GM12878 (cell line): ENCODE results near the gene POLA2. TPM values are rescaled to one million over a fixed set of nuclear protein-coding genes. Genes with fewer than 3 reads are reported as not detected.

Experiments used
- ATAC-seq: fragments of 200-7000 bp; cut with Tn5 transposase; 3 replicates; pipeline ENCODE4 v1.9.1; 2020; ENCODE audit warnings: mild to moderate bottlenecking, moderate library complexity
- BruUV-seq: library from RNA; stranded (reverse); fragments of 400-500 nt; replicated peaks from 2 replicates; lab custom pipeline; 2021; lab: Mats Ljungman, UMichigan
- CTCF ChIA-PET: fragments of 300-600 bp; sonication (Branson Sonifier 250); formaldehyde crosslinking; extraction: SDS; loops from one replicate; lab custom pipeline; 2021; ENCODE audit warnings: inconsistent platforms; lab: Yijun Ruan, JAX
- POLR2A ChIA-PET: fragments of 350-600 bp; formaldehyde crosslinking; extraction: SDS; loops from one replicate; lab custom pipeline; 2021; ENCODE audit warnings: inconsistent platforms; lab: Charles Lee
- RAD21 ChIA-PET: fragments of 300-600 bp; sonication (Branson Sonifier 250); formaldehyde crosslinking; loops from one replicate; lab custom pipeline; 2023; ENCODE audit warnings: antibody characterized with exemption; ENCODE audit not compliant: unreplicated experiment; lab: Charles Lee
- SMC1A ChIA-PET: fragments of 300-600 bp; sonication (Branson Sonifier 250); formaldehyde crosslinking; loops from one replicate; lab custom pipeline; 2023; ENCODE audit not compliant: unreplicated experiment, uncharacterized antibody; lab: Charles Lee
- DNase-seq: peaks from one replicate; pipeline ENCODE4 v3.0.0-alpha.2; 2011; ENCODE audit warnings: low read depth, low spot score
- FAIRE-seq: peaks from 3 replicates; lab custom pipeline; 2011; peaks lifted over from hg19 to GRCh38; lab: Jason Lieb, UNC
- H2AFZ ChIP-seq: 2 replicates; pipeline ENCODE4 v1.6.0; 2011; ENCODE audit warnings: low read depth, low read length, control low read depth; ENCODE audit not compliant: control insufficient read depth
- H3K27ac ChIP-seq: 2 replicates; pipeline ENCODE4 v1.5.1; 2011; ENCODE audit warnings: control low read depth; ENCODE audit not compliant: control insufficient read depth, insufficient read depth
- H3K27me3 ChIP-seq, 2 experiments: replicated peaks in 1 of 2; 2 replicates each; pipeline versions ENCODE4 v1.6.0 to v1.6.1; 2011; ENCODE audit warnings: low read length in 1 of 2; ENCODE audit not compliant: control insufficient read depth in 2 of 2, insufficient read depth in 2 of 2
- H3K36me3 ChIP-seq, 2 experiments: 2 replicates each; pipeline ENCODE4 v1.5.1; 2011; ENCODE audit warnings: low read length in 1 of 2; ENCODE audit not compliant: control insufficient read depth in 2 of 2, insufficient read depth in 2 of 2
- H3K4me1 ChIP-seq: 2 replicates; pipeline ENCODE4 v1.6.1; 2011; ENCODE audit warnings: mild to moderate bottlenecking, low read length, moderate library complexity, mixed read lengths; ENCODE audit not compliant: control insufficient read depth, insufficient read depth
- H3K4me2 ChIP-seq: 2 replicates; pipeline ENCODE4 v1.6.0; 2011; ENCODE audit warnings: control low read depth; ENCODE audit not compliant: control insufficient read depth, insufficient read depth
- H3K4me3 ChIP-seq: fragments of 200-600 bp; sonication (generic); 2 replicates; pipeline ENCODE4 v1.5.1; 2016
- H3K79me2 ChIP-seq: 2 replicates; pipeline ENCODE4 v1.6.0; 2011; ENCODE audit warnings: low read length; ENCODE audit not compliant: control insufficient read depth, insufficient read depth
- H3K9ac ChIP-seq: 2 replicates; pipeline ENCODE4 v1.8.0; 2011; ENCODE audit warnings: low read length, control low read depth, mixed read lengths; ENCODE audit not compliant: control insufficient read depth, insufficient read depth
- H3K9me3 ChIP-seq: replicated peaks from 3 replicates; pipeline ENCODE4 v1.5.1; 2011; ENCODE audit warnings: mild to moderate bottlenecking, low read length; ENCODE audit not compliant: control insufficient read depth, insufficient read depth
- H4K20me1 ChIP-seq: 2 replicates; pipeline ENCODE4 v1.6.0; 2011; ENCODE audit not compliant: control insufficient read depth, insufficient read depth
- DPF2 ChIP-seq: fragments of 450-650 bp; IDR thresholded peaks from 2 replicates; pipeline ENCODE4 v1.6.1; 2017; ENCODE audit warnings: mild to moderate bottlenecking
- E4F1 ChIP-seq: fragments of 450-650 bp; IDR thresholded peaks from 2 replicates; pipeline ENCODE4 v1.6.1; 2018; ENCODE audit warnings: borderline replicate concordance, mild to moderate bottlenecking; ENCODE audit not compliant: partially characterized antibody
- ELK1 ChIP-seq: IDR thresholded peaks from 2 replicates; pipeline ENCODE4 v1.6.1; 2012; ENCODE audit warnings: low read depth, low read length, improper control_type of control experiment
- GATAD2B ChIP-seq: fragments of 450-650 bp; conservative IDR thresholded peaks from 2 replicates; pipeline ENCODE4 v1.6.1; 2017; ENCODE audit warnings: low read depth, mild to moderate bottlenecking, moderate library complexity
- HDGF ChIP-seq: fragments of 450-650 bp; IDR thresholded peaks from 2 replicates; pipeline ENCODE4 v1.6.1; 2016; ENCODE audit warnings: antibody characterized with exemption
- NFIC ChIP-seq: IDR thresholded peaks from 2 replicates; pipeline ENCODE4 v1.6.1; 2012; ENCODE audit warnings: low read depth, mild to moderate bottlenecking, inconsistent platforms, low read length, moderate library complexity
- PAX5 ChIP-seq: IDR thresholded peaks from 2 replicates; pipeline ENCODE4 v1.6.1; 2011; ENCODE audit warnings: low read depth, low read length, borderline replicate concordance
- RELB ChIP-seq: fragments of 450-650 bp; IDR thresholded peaks from 2 replicates; pipeline ENCODE4 v1.6.1; 2017; ENCODE audit warnings: low read depth, mild to moderate bottlenecking, moderate library complexity
- STAT3 ChIP-seq: IDR thresholded peaks from 2 replicates; pipeline ENCODE4 v1.6.1; 2011; ENCODE audit warnings: low read depth, low read length, improper control_type of control experiment
- TCF12 ChIP-seq: IDR thresholded peaks from 2 replicates; pipeline ENCODE4 v1.6.1; 2011; ENCODE audit warnings: low read depth, mild to moderate bottlenecking, low read length
- ZNF687 ChIP-seq: fragments of 450-650 bp; IDR thresholded peaks from 2 replicates; pipeline ENCODE4 v1.6.1; 2017; ENCODE audit warnings: mild to moderate bottlenecking, moderate library complexity
- ZZZ3 ChIP-seq: IDR thresholded peaks from 2 replicates; pipeline ENCODE4 v1.6.1; 2011; ENCODE audit warnings: low read depth; ENCODE audit not compliant: control insufficient read depth, insufficient read length
- WGBS: methylation state at CpG from one replicate; pipeline ENCODE4 v1.1.6; 2016; ENCODE audit warnings: low lambda C conversion rate; ENCODE audit not compliant: insufficient replicate concordance, insufficient coverage; ENCODE audit errors: missing lambda C conversion rate; 5-methylcytosine and 5-hydroxymethylcytosine counted together
- in situ Hi-C: fragments of 300-500 bp; cut with MboI; formaldehyde crosslinking; loops from 9 replicates; pipeline ENCODE4 v1.14.3; 2018; ENCODE audit warnings: mixed read lengths
- intact Hi-C: fragments of 100-400 bp; cut with micrococcal nuclease; formaldehyde crosslinking; loops from one replicate; pipeline ENCODE4 v1.14.2; 2022; ENCODE audit not compliant: unreplicated experiment
- polyA plus RNA-seq, 11 experiments: library from polyadenylated mRNA; depleted of rRNA in 4 of 11; unstranded in 6 of 11; stranded (reverse) in 5 of 11; fragments of >200 nt; fragmentation: Nextera tagmentation in 4 of 11; fragmentation: Illumina TruSeq in 1 of 11; extraction: Ambion mirVana in 4 of 11; extraction: Trizol in 1 of 11; gene quantifications; 1 replicate in 1 of 11; 2 replicates in 10 of 11; pipeline versions ENCODE4 v1.2.1 to v1.2.3, GENCODE V29; 2011 to 2016; ENCODE audit warnings: inconsistent platforms in 2 of 11, missing spikeins in 2 of 11, low read depth in 1 of 11
- total RNA-seq, 4 experiments: library from RNA; depleted of rRNA in 3 of 4; stranded (reverse); fragments of >200 nt in 3 of 4; fragmentation: Illumina TruSeq in 1 of 4; extraction: Trizol in 1 of 4; gene quantifications; 2 replicates each; pipeline versions ENCODE4 v1.2.1 to v1.2.3, GENCODE V29; 2013 to 2021

POLA2 gene
- total and polyA plus RNA-seq, 10 of the 15 experiments (the other 5 are each of a cell fraction or from before 2014, with no cell fraction given), result 4.2 to 121 (median 56.2) TPM

GRCh38 chr11:65290448-65291165 is 28.8 kb downstream of the POLA2 start:
- ATAC-seq (peak; percentile 95), DNase-seq (peak; percentile 69), FAIRE-seq (peak; percentile 52)
- no peak overlapping the region for H3K4me3 ChIP-seq
- peaks cover 25 to 47% of the 10 kb centered on the region in 2 experiments for H3K36me3 ChIP-seq
- BruUV-seq, result no TSS peak
- SMC1A ChIA-PET, result interaction anchor here (0.9 to 2.8 kb wide), 5 partner anchors 11 to 39 kb away, joined by 3 to 19 read pairs (median 7); partner anchors contain the start of gene CDC42EP2
- no peaks in the 10 kb centered on the region for H3K27me3 ChIP-seq
- whole genome bisulfite sequencing, result 73% methylated on average over 8 of the region's 8 CpGs
- peak overlapping the region; percentile 37 for H3K9ac ChIP-seq
- RAD21 ChIA-PET, result interaction anchor here (0.7 to 2.2 kb wide), 5 partner anchors 10 to 181 kb away, joined by 3 to 13 read pairs (median 7); partner anchors contain the start of gene CDC42EP2
- in situ Hi-C loops (no loop called here), intact Hi-C loops (no loop called here)
- H3K9me3 ChIP-seq, result no peaks in the 10 kb centered on the region
- peak overlapping the region; percentile 12; the same call in 1 of the 2 replicates for H3K4me2 ChIP-seq
- no peaks in the 10 kb centered on the region for H4K20me1 ChIP-seq
- H3K27ac ChIP-seq, result peak overlapping the region; percentile 87
- H3K79me2 ChIP-seq, result no peaks in the 10 kb centered on the region
- POLR2A ChIA-PET, result interaction anchor here (0.5 to 2.2 kb wide), 5 partner anchors 10 to 143 kb away, joined by 3 to 9 read pairs (median 8); partner anchors contain the start of gene POLA2
- CTCF ChIA-PET, result interaction anchor here (2.1 to 7.3 kb wide), 4 partner anchors 10 to 39 kb away, joined by 8 to 67 read pairs (median 24); partner anchors contain the start of gene CDC42EP2
- peak overlapping the region; percentile 45; the same call in 1 of the 2 replicates for H2AFZ ChIP-seq
- H3K4me1 ChIP-seq, result peaks cover 16% of the 10 kb centered on the region
- TF ChIP-seq PAX5 (peak; percentile 16; the same call in 1 of the 2 replicates), HDGF (peak; percentile 25; the same call in 1 of the 2 replicates), E4F1 (no peak), GATAD2B (0 out of 2 replicates have a peak, but pooled peaks have one; percentile 34), RELB (no peak), TCF12 (peak; percentile 68; the same call in 1 of the 2 replicates), ELK1 (peak; percentile 23; the same call in 1 of the 2 replicates), STAT3 (no peak), DPF2 (no peak), NFIC (no peak), ZZZ3 (no peak), ZNF687 (peak; percentile 26; the same call in 1 of the 2 replicates)
